ENCODE results near the gene PARD3B.
"Not testable (repeated sequence)": the region's sequence is repeated elsewhere in the genome, so short reads cannot be mapped to it uniquely, and the experiment has no call there.

PARD3B gene

GRCh38 chr2:204539019-204539385 is 6.3 kb upstream of the PARD3B start:
- DNase-seq (ENCODE audit: low spot score): no peak

- no peak for DNase-seq (ENCODE audit: low spot score)
These were observed 3.6 kb upstream of the PARD3B start for GRCh38 chr2:204541637-204542036.

- no peak for DNase-seq (ENCODE audit: low spot score)
These were observed 2.2 kb upstream of the PARD3B start for GRCh38 chr2:204542982-204543608.

GRCh38 chr2:204545861-204546735 is 823 bp downstream of the PARD3B start:
- no peak for DNase-seq (ENCODE audit: low spot score)

- peak; percentile 64 for DNase-seq (ENCODE audit: low spot score)
These were observed 5.7 kb downstream of the PARD3B start for GRCh38 chr2:204550751-204551511.

GRCh38 chr2:204551512-204551863 is 6.2 kb downstream of the PARD3B start:
- DNase-seq (ENCODE audit: low spot score): no peak

- no peak for DNase-seq (ENCODE audit: low spot score)
These were observed 12.3 kb downstream of the PARD3B start for GRCh38 chr2:204557604-204558003.

- not testable (repeated sequence) for DNase-seq (ENCODE audit: low spot score)
These were observed 14.1 kb downstream of the PARD3B start for GRCh38 chr2:204559358-204559757.

GRCh38 chr2:204560902-204561301 is 15.6 kb downstream of the PARD3B start:
- no peak for DNase-seq (ENCODE audit: low spot score)

GRCh38 chr2:204561771-204562170 is 16.5 kb downstream of the PARD3B start:
- no peak for DNase-seq (ENCODE audit: low spot score)

GRCh38 chr2:204566439-204566838 is 21.2 kb downstream of the PARD3B start:
- no peak for DNase-seq (ENCODE audit: low spot score)

- DNase-seq (ENCODE audit: low spot score): no peak
These were observed 25.1 kb downstream of the PARD3B start for GRCh38 chr2:204570421-204570820.

GRCh38 chr2:204571041-204571440 is 25.8 kb downstream of the PARD3B start:
- no peak for DNase-seq (ENCODE audit: low spot score)

GRCh38 chr2:204571911-204572310 is 26.6 kb downstream of the PARD3B start:
- no peak for DNase-seq (ENCODE audit: low spot score)

- DNase-seq (ENCODE audit: low spot score): no peak
These were observed 27.9 kb downstream of the PARD3B start for GRCh38 chr2:204573221-204573620.

GRCh38 chr2:204574486-204574885 is 29.2 kb downstream of the PARD3B start:
- no peak for DNase-seq (ENCODE audit: low spot score)

GRCh38 chr2:204575463-204575862 is 30.2 kb downstream of the PARD3B start:
- DNase-seq (ENCODE audit: low spot score): no peak

GRCh38 chr2:204576362-204576979 is 31.2 kb downstream of the PARD3B start:
- DNase-seq (ENCODE audit: low spot score): no peak

GRCh38 chr2:204578928-204579598 is 33.8 kb downstream of the PARD3B start:
- no peak for DNase-seq (ENCODE audit: low spot score)

GRCh38 chr2:204581946-204582345 is 36.7 kb downstream of the PARD3B start:
- no peak for DNase-seq (ENCODE audit: low spot score)

- DNase-seq (ENCODE audit: low spot score): no peak
These were observed 38.5 kb downstream of the PARD3B start for GRCh38 chr2:204583773-204584172.

GRCh38 chr2:204585930-204586329 is 40.7 kb downstream of the PARD3B start:
- DNase-seq (ENCODE audit: low spot score): no peak
